HEK293 (cell line): ENCODE data around the gene ADAR.

ENCODE experiments used
- CTCF ChIA-PET: fragments of 350-600 bp; formaldehyde crosslinking; extraction: SDS; loops from one replicate; lab custom pipeline; 2021; ENCODE audit warnings: antibody characterized with exemption; lab: Yijun Ruan, JAX
- POLR2A ChIA-PET: fragments of 300-600 bp; formaldehyde crosslinking; extraction: SDS; loops from one replicate; lab custom pipeline; 2020; ENCODE audit warnings: antibody characterized with exemption, inconsistent platforms; lab: Yijun Ruan, JAX
- H3K27ac ChIP-seq: fragments of 200-500 bp; sonication (Bioruptor generic); 2 replicates; pipeline ENCODE4 v1.5.1; 2014; ENCODE audit warnings: low read depth, low read length, control low read depth, inconsistent platforms; ENCODE audit errors: extremely low read depth
- H3K36me3 ChIP-seq, 2 experiments: fragments of 200-500 bp in 1 of 2; sonication (Bioruptor generic) in 1 of 2; 1 replicate in 1 of 2; 2 replicates in 1 of 2; pipeline ENCODE4 v1.5.1; 2014 to 2017; ENCODE audit warnings: inconsistent platforms in 2 of 2, low read length in 2 of 2; ENCODE audit not compliant: control insufficient read depth in 2 of 2, insufficient read depth in 1 of 2
- H3K4me1 ChIP-seq: fragments of 200-500 bp; sonication (Bioruptor generic); 2 replicates; pipeline ENCODE4 v1.5.1; 2014; ENCODE audit warnings: mild to moderate bottlenecking, low read length, inconsistent platforms; ENCODE audit not compliant: control insufficient read depth, insufficient read depth
- H3K4me3 ChIP-seq: 2 replicates; pipeline ENCODE4 v1.5.1; 2011; ENCODE audit warnings: low read depth, mild to moderate bottlenecking, control low read depth, low read length, moderate library complexity
- H3K9me3 ChIP-seq: fragments of 200-500 bp; sonication (Bioruptor generic); 2 replicates; pipeline ENCODE4 v1.5.1; 2014; ENCODE audit warnings: low read depth, low read length, inconsistent platforms; ENCODE audit not compliant: control insufficient read depth, insufficient read depth
- CTCF ChIP-seq: fragments of 450-650 bp; formaldehyde crosslinking; IDR thresholded peaks from 2 replicates; pipeline ENCODE4 v1.5.1; 2016; ENCODE audit warnings: missing biosample characterization, missing genetic modification characterization
- MZF1 ChIP-seq: fragments of 450-650 bp; formaldehyde crosslinking; IDR thresholded peaks from 2 replicates; pipeline ENCODE4 v1.5.1; 2017; ENCODE audit warnings: missing biosample characterization, missing genetic modification characterization, borderline replicate concordance
- ZNF202 ChIP-seq: fragments of 450-650 bp; formaldehyde crosslinking; IDR thresholded peaks from 2 replicates; pipeline ENCODE4 v1.5.1; 2016; ENCODE audit warnings: missing biosample characterization, missing genetic modification characterization, borderline replicate concordance
- ZNF37A ChIP-seq: fragments of 450-650 bp; IDR thresholded peaks from 2 replicates; pipeline ENCODE4 v1.5.1; 2018; ENCODE audit warnings: missing biosample characterization, missing genetic modification characterization
- ZNF391 ChIP-seq: fragments of 450-650 bp; formaldehyde crosslinking; IDR thresholded peaks from 2 replicates; pipeline ENCODE4 v1.5.1; 2016; ENCODE audit warnings: low read depth, missing biosample characterization, missing genetic modification characterization, borderline replicate concordance
- ZNF530 ChIP-seq: fragments of 450-650 bp; formaldehyde crosslinking; IDR thresholded peaks from 2 replicates; pipeline ENCODE4 v1.5.1; 2016; ENCODE audit warnings: low read depth, missing biosample characterization, missing genetic modification characterization
- ZNF610 ChIP-seq: fragments of 450-650 bp; formaldehyde crosslinking; IDR thresholded peaks from 2 replicates; pipeline ENCODE4 v1.5.1; 2016; ENCODE audit warnings: missing biosample characterization, missing genetic modification characterization, borderline replicate concordance
- ZNF658 ChIP-seq: fragments of 450-650 bp; formaldehyde crosslinking; IDR thresholded peaks from 2 replicates; pipeline ENCODE4; 2016; ENCODE audit warnings: missing biosample characterization, missing genetic modification characterization
- TF ChIP-seq, protein P1 (sequence below): fragments of 450-650 bp; formaldehyde crosslinking; IDR thresholded peaks from 2 replicates; pipeline ENCODE4 v1.5.1; 2016; ENCODE audit warnings: missing biosample characterization, missing genetic modification characterization
- TF ChIP-seq, protein P2 (sequence below): fragments of 450-650 bp; formaldehyde crosslinking; IDR thresholded peaks from 2 replicates; pipeline ENCODE4 v1.5.1; 2017; ENCODE audit warnings: missing biosample characterization, missing genetic modification characterization
- TF ChIP-seq, protein P3 (sequence below): fragments of 450-650 bp; formaldehyde crosslinking; conservative IDR thresholded peaks from 2 replicates; pipeline ENCODE4 v1.5.1; 2016; ENCODE audit warnings: low read depth, missing biosample characterization, missing genetic modification characterization

Gene ADAR

DNA sequence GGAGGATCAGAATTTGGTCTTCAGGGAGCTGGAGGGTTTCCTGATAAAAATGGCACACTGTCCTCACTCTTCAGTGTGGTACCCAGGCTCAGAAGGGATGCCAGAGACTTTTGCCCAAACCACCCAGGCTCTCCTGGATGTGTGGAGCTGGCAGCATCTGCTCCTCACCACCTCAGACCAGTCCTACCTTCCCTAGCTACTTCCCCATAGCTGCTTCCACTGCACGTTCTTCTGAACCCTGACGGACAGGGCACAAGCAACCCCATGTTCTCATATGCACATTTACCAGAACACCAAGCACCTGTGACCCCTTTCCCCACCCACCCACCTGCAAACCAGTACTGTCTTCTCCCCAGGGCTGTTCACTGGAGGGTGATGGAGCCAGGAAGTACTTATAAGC lies 4.7 kb downstream of the ADAR start:
- CTCF ChIA-PET, result no interaction called here
- POLR2A ChIA-PET, result interaction anchor here (0.6 kb wide), 1 partner anchor 45 kb away, joined by 3 read pairs; the partner anchor contains the start of gene UBE2Q1

More for the DNA sequence above, 4.7 kb downstream of the ADAR start:
- H3K9me3 ChIP-seq, result no peaks in the 10 kb centered on the region
- no peak for TF ChIP-seq ZNF610
- no peak for TF ChIP-seq ZNF37A
- TF ChIP-seq, protein P1, sequence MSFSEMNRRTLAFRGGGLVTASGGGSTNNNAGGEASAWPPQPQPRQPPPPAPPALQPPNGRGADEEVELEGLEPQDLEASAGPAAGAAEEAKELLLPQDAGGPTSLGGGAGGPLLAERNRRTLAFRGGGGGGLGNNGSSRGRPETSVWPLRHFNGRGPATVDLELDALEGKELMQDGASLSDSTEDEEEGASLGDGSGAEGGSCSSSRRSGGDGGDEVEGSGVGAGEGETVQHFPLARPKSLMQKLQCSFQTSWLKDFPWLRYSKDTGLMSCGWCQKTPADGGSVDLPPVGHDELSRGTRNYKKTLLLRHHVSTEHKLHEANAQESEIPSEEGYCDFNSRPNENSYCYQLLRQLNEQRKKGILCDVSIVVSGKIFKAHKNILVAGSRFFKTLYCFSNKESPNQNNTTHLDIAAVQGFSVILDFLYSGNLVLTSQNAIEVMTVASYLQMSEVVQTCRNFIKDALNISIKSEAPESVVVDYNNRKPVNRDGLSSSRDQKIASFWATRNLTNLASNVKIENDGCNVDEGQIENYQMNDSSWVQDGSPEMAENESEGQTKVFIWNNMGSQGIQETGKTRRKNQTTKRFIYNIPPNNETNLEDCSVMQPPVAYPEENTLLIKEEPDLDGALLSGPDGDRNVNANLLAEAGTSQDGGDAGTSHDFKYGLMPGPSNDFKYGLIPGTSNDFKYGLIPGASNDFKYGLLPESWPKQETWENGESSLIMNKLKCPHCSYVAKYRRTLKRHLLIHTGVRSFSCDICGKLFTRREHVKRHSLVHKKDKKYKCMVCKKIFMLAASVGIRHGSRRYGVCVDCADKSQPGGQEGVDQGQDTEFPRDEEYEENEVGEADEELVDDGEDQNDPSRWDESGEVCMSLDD (tag by site-specific recombination), result no peak
- no peak for TF ChIP-seq ZNF658 (tag by site-specific recombination)
- no peak for TF ChIP-seq ZNF202 (tag by site-specific recombination)
- TF ChIP-seq CTCF (tag by site-specific recombination), result no peak
- TF ChIP-seq ZNF391 (tag by site-specific recombination), result no peak
- TF ChIP-seq ZNF530 (tag by site-specific recombination), result no peak
- no peak for TF ChIP-seq MZF1 (tag by site-specific recombination)
- TF ChIP-seq, protein P2, sequence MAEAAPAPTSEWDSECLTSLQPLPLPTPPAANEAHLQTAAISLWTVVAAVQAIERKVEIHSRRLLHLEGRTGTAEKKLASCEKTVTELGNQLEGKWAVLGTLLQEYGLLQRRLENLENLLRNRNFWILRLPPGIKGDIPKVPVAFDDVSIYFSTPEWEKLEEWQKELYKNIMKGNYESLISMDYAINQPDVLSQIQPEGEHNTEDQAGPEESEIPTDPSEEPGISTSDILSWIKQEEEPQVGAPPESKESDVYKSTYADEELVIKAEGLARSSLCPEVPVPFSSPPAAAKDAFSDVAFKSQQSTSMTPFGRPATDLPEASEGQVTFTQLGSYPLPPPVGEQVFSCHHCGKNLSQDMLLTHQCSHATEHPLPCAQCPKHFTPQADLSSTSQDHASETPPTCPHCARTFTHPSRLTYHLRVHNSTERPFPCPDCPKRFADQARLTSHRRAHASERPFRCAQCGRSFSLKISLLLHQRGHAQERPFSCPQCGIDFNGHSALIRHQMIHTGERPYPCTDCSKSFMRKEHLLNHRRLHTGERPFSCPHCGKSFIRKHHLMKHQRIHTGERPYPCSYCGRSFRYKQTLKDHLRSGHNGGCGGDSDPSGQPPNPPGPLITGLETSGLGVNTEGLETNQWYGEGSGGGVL, result no peak
- TF ChIP-seq, protein P3, sequence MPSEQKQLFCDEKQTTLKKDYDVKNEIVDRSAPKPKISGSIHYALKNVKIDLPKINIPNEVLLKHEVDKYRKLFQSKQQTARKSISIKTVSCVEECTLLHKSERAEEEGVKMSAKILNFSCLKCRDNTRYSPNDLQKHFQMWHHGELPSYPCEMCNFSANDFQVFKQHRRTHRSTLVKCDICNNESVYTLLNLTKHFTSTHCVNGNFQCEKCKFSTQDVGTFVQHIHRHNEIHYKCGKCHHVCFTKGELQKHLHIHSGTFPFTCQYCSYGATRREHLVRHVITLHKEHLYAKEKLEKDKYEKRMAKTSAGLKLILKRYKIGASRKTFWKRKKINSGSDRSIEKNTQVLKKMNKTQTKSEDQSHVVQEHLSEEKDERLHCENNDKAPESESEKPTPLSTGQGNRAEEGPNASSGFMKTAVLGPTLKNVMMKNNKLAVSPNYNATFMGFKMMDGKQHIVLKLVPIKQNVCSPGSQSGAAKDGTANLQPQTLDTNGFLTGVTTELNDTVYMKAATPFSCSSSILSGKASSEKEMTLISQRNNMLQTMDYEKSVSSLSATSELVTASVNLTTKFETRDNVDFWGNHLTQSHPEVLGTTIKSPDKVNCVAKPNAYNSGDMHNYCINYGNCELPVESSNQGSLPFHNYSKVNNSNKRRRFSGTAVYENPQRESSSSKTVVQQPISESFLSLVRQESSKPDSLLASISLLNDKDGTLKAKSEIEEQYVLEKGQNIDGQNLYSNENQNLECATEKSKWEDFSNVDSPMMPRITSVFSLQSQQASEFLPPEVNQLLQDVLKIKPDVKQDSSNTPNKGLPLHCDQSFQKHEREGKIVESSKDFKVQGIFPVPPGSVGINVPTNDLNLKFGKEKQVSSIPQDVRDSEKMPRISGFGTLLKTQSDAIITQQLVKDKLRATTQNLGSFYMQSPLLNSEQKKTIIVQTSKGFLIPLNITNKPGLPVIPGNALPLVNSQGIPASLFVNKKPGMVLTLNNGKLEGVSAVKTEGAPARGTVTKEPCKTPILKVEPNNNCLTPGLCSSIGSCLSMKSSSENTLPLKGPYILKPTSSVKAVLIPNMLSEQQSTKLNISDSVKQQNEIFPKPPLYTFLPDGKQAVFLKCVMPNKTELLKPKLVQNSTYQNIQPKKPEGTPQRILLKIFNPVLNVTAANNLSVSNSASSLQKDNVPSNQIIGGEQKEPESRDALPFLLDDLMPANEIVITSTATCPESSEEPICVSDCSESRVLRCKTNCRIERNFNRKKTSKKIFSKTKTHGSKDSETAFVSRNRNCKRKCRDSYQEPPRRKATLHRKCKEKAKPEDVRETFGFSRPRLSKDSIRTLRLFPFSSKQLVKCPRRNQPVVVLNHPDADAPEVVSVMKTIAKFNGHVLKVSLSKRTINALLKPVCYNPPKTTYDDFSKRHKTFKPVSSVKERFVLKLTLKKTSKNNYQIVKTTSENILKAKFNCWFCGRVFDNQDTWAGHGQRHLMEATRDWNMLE, result no peak
- H3K27ac ChIP-seq, result no peak overlapping the region
- H3K36me3 ChIP-seq, result peaks cover 0 to 59% of the 10 kb centered on the region in 2 experiments; a peak in 2 of 3 replicates
- peaks cover 4% of the 10 kb centered on the region; the same call in 1 of the 2 replicates for H3K4me1 ChIP-seq
- H3K4me3 ChIP-seq, result no peak overlapping the region
